Measurements from ENCODE around the gene CACTIN. TPM values are rescaled to one million over a fixed set of nuclear protein-coding genes. Genes with fewer than 3 reads are reported as not detected.

The CACTIN gene
- total RNA-seq, 2 donors from 2014 or later: 38.2 to 52.8 TPM

DNA sequence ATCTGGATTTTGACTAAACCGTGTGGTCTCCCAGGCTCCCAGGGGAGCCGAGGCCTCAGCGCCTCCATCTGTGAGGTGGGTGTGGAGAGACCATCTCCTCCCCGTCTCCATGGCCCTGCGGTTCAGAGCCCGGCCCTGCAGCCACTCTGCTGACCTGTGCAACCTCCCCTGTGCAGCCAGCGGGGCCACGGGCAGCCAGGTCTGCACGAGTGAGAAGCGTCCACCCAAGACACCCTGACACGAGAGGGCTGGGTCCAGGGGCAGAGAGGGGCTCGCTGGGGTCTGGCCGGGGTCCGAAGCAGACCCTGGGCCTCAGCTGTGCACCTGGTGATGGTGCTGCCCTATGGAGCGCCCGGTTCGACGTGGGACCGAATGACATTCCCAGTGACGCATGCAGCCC is 10.4 kb upstream of the CACTIN start:
- no peaks in the 10 kb centered on the region for H3K9me3 ChIP-seq
- 92% methylated on average over 19 of the region's 20 CpGs for WGBS
- no peak overlapping the region for H3K4me3 ChIP-seq
- TF ChIP-seq POLR2AphosphoS5 (IDR thresholded peaks at IDR 0.05) (no peak), POLR2A (IDR thresholded peaks at IDR 0.05) (no peak)
- TF ChIP-seq, protein P1, sequence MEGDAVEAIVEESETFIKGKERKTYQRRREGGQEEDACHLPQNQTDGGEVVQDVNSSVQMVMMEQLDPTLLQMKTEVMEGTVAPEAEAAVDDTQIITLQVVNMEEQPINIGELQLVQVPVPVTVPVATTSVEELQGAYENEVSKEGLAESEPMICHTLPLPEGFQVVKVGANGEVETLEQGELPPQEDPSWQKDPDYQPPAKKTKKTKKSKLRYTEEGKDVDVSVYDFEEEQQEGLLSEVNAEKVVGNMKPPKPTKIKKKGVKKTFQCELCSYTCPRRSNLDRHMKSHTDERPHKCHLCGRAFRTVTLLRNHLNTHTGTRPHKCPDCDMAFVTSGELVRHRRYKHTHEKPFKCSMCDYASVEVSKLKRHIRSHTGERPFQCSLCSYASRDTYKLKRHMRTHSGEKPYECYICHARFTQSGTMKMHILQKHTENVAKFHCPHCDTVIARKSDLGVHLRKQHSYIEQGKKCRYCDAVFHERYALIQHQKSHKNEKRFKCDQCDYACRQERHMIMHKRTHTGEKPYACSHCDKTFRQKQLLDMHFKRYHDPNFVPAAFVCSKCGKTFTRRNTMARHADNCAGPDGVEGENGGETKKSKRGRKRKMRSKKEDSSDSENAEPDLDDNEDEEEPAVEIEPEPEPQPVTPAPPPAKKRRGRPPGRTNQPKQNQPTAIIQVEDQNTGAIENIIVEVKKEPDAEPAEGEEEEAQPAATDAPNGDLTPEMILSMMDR (IDR thresholded peaks at IDR 0.05): no peak
- no peak for DNase-seq (ENCODE audit: low spot score)
- no peaks in the 10 kb centered on the region for H3K27me3 ChIP-seq (replicated peaks; ENCODE audit: insufficient read depth)
- intact Hi-C loops (cut with DNase I): no loop called here
- H3K36me3 ChIP-seq: peaks cover 0 to 7% of the 10 kb centered on the region in 2 donors
- no peaks in the 10 kb centered on the region for H3K4me1 ChIP-seq (replicated peaks)
- no peak overlapping the region for H3K27ac ChIP-seq

DNA sequence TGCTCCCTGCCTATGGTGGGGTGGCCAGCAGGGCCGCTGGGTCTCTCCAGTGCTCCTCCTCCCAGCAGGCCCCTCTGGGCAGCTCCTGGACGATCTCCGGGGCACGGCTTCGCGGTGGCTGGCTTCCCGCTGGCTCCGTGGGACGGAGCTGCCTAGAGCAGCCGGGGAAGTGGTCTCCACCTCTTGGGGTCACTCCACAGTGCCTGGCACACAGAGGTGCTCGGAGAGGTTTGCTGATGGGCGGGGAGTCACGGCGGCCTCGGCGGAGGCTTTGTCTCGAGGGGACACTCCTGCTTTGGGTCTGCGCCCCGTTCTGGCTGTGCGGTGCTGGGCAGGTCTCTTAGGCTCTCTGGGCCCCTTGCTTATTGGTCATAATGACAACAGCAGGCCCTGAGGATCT is 9.9 kb upstream of the CACTIN start:
- TF ChIP-seq, protein P1 (IDR thresholded peaks at IDR 0.05): no peak
- intact Hi-C loops (cut with DNase I): no loop called here
- Histone ChIP-seq H3K9me3 (no peaks in the 10 kb centered on the region), H3K4me3 (no peak overlapping the region), H3K4me1 (replicated peaks) (no peaks in the 10 kb centered on the region), H3K27me3 (replicated peaks; ENCODE audit: insufficient read depth) (no peaks in the 10 kb centered on the region), H3K27ac (no peak overlapping the region), H3K36me3 (peaks cover 0 to 7% of the 10 kb centered on the region in 2 donors)
- 87% methylated on average over 18 of the region's 20 CpGs for WGBS
- no peak for DNase-seq (ENCODE audit: low spot score)

DNA sequence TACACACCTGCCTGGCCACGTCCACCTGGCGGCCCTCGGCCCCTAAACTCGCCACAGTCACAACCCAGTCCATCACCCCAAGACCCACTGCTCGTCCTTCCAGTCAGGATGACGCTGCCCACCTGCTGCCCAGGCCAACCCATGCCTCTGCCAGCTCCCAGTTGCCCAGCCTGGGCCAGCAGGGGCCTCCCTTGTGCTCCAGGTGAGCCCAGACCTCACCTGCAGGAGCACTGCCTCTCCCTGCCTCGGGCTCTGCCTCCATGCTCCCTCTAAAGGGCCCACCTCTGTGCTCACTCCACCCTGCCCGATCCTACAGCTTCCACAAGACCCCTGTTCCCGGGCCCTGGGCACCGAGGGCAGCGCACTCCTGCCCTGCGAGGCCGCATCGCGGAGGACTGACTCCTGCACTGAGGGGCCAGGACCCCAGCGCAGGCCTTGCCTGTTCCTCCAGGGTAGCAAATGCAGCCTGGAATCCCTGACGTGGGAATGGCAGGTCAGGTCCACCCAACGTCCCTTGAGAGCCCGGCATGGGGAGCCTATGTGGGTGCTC is 8.0 kb upstream of the CACTIN start:
- no peak overlapping the region for H3K4me3 ChIP-seq
- H3K27me3 ChIP-seq (replicated peaks; ENCODE audit: insufficient read depth): no peaks in the 10 kb centered on the region
- H3K36me3 ChIP-seq: peaks cover 0 to 7% of the 10 kb centered on the region in 2 donors
- intact Hi-C loops (cut with DNase I): no loop called here
- WGBS: 98% methylated on average over 15 of the region's 19 CpGs
- no peaks in the 10 kb centered on the region for H3K9me3 ChIP-seq
- DNase-seq (ENCODE audit: low spot score): no peak
- no peak overlapping the region for H3K27ac ChIP-seq
- TF ChIP-seq POLR2AphosphoS5 (IDR thresholded peaks at IDR 0.05) (no peak), POLR2A (IDR thresholded peaks at IDR 0.05) (no peak)
- H3K4me1 ChIP-seq (replicated peaks): no peaks in the 10 kb centered on the region

DNA sequence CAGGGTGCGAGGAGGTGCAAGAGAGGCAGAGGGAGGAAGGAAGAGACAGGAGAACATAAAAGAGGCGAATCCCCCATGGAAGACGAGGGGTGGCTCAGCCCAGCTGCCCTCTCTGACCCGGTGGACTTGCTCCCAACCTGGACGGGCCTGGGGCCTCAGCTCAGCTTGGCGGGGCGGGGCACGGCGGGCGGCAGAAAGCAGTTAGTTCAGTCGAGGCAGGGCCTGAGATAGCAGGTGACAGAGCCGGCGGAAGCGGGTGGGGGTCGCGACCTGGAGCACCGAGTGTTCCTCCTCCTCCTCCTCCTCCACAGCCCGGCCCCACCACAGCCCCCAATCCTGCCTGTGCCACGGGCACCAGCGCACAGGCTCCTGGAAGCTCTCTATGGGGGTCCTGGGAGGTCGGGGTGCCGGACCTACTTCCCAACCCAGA is 7.0 kb upstream of the CACTIN start:
- no peaks in the 10 kb centered on the region for H3K36me3 ChIP-seq
- no peak overlapping the region for H3K27ac ChIP-seq
- H3K4me3 ChIP-seq: no peak overlapping the region
- WGBS: 90% methylated on average over 22 of the region's 22 CpGs
- no peaks in the 10 kb centered on the region for H3K27me3 ChIP-seq (replicated peaks; ENCODE audit: insufficient read depth)
- no peaks in the 10 kb centered on the region for H3K4me1 ChIP-seq (replicated peaks)
- DNase-seq (ENCODE audit: low spot score): no peak
- TF ChIP-seq POLR2A (IDR thresholded peaks at IDR 0.05) (no peak), POLR2AphosphoS5 (IDR thresholded peaks at IDR 0.05) (no peak)
- TF ChIP-seq, protein P1 (IDR thresholded peaks at IDR 0.05): no peak
- intact Hi-C loops (cut with DNase I): no loop called here
- H3K9me3 ChIP-seq: no peaks in the 10 kb centered on the region

DNA sequence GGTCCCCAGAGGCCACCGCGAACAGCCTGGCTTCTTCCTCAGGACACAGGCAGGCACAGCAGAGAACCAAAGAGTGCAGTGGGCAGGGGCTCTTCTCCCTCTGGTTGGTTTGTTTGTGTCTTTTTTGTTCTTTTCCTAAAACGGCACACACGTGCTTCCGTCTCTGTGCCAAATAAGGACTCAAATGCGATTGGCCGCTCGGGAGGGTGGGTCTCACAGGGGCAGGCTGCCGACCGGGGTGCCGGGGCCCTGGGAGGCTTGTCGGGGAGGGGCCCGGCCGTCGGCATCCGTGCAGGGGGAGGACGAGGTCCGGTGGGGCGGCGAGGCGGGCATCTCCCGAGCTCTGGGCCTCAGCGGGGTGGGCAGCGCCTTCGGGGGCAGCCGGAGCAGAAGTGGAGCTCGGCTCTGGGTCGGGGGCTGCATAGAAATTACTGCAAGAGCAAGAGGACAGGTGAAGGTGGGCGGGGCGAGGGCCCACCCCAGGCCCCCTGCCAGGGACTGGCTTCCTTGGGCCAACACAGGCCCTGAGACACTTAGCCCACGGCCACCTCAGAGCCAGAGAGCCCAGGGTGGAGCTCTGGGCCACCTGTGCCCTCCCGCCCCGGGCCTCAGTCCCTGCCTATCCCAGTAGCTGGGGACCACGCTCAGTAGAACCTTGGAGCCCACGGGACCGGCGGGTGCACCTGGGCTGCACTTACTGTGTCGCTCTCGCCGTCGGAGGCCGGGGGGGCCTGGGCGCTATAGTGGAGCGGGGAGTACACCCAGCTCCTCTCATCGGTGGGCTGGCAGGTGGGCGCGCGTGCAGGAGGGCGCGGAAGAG is 6.4 kb upstream of the CACTIN start:
- H3K36me3 ChIP-seq: no peaks in the 10 kb centered on the region
- H3K4me3 ChIP-seq: no peak overlapping the region
- TF ChIP-seq POLR2AphosphoS5 (IDR thresholded peaks at IDR 0.05) (no peak), POLR2A (IDR thresholded peaks at IDR 0.05) (no peak)
- TF ChIP-seq, protein P1 (IDR thresholded peaks at IDR 0.05): no peak
- DNase-seq (ENCODE audit: low spot score): no peak
- H3K27ac ChIP-seq: no peak overlapping the region
- no peaks in the 10 kb centered on the region for H3K9me3 ChIP-seq
- no peaks in the 10 kb centered on the region for H3K4me1 ChIP-seq (replicated peaks)
- WGBS: 76% methylated on average over 49 of the region's 50 CpGs
- intact Hi-C loops (cut with DNase I): no loop called here
- H3K27me3 ChIP-seq (replicated peaks; ENCODE audit: insufficient read depth): no peaks in the 10 kb centered on the region
